ENCODE data around the gene S100A12.
"Not testable (repeated sequence)": the region's sequence is repeated elsewhere in the genome, so short reads cannot be mapped to it uniquely, and the experiment has no call there.

The S100A12 gene

GRCh38 chr1:153349363-153350320 lies 25.8 kb downstream of the S100A12 start:
- no peak for DNase-seq

GRCh38 chr1:153348511-153349362 lies 26.7 kb downstream of the S100A12 start, which contains the start of gene PGLYRP4:
Gene PGLYRP4, minus strand, starts transcription at chr1:153348841. Its CDS starts 909 bp downstream, at chr1:153347932.
- DNase-seq = no peak

GRCh38 chr1:153347856-153348255 lies 27.6 kb downstream of the S100A12 start:
- no peak for DNase-seq

GRCh38 chr1:153347049-153347448 lies 28.4 kb downstream of the S100A12 start:
- DNase-seq = not testable (repeated sequence)

- DNase-seq = no peak
Measured at GRCh38 chr1:153346077-153346723, 29.2 kb downstream of the S100A12 start.

- no peak for DNase-seq
Measured at GRCh38 chr1:153345187-153346076, 30.0 kb downstream of the S100A12 start.

GRCh38 chr1:153344718-153345025 lies 30.7 kb downstream of the S100A12 start:
- no peak for DNase-seq

- DNase-seq = no peak
Measured at GRCh38 chr1:153343811-153344717, 31.4 kb downstream of the S100A12 start.

- DNase-seq = no peak
Measured at GRCh38 chr1:153343040-153343681, 32.3 kb downstream of the S100A12 start.

GRCh38 chr1:153342178-153342577 lies 33.2 kb downstream of the S100A12 start:
- DNase-seq = no peak

- no peak for DNase-seq
Measured at GRCh38 chr1:153341431-153341934, 33.9 kb downstream of the S100A12 start.

GRCh38 chr1:153340356-153340755 lies 35.1 kb downstream of the S100A12 start:
- no peak for DNase-seq

GRCh38 chr1:153339802-153340201 lies 35.6 kb downstream of the S100A12 start:
- peak; percentile 13 for DNase-seq

- DNase-seq = no peak
Measured at GRCh38 chr1:153337980-153338853, 37.2 kb downstream of the S100A12 start.

- DNase-seq = no peak
Measured at GRCh38 chr1:153336650-153337049, 38.8 kb downstream of the S100A12 start.

GRCh38 chr1:153333902-153334301 lies 41.5 kb downstream of the S100A12 start:
- no peak for DNase-seq

- no peak for DNase-seq
Measured at GRCh38 chr1:153324912-153325311, 50.5 kb downstream of the S100A12 start.

All from CD4-positive, alpha-beta T cell treated with Interleukin-6 for 4 hours (primary cell).